Suprapubic skin (tissue), 4 donors: ENCODE measurements around the gene CACNA1A. TPM values are rescaled to one million over a fixed set of nuclear protein-coding genes. Genes with fewer than 3 reads are reported as not detected.
"Not testable (repeated sequence)": the region's sequence is repeated elsewhere in the genome, so short reads cannot be mapped to it uniquely, and the experiment has no call there.

Source experiments
- DNase-seq, 2 donors: peaks; one replicate each; pipeline ENCODE4 v3.0.0-alpha.2; 2019; ENCODE audit warnings: low spot score in 2 of 2
- H3K27ac ChIP-seq: fragments of 200-600 bp; sonication (generic); one replicate; pipeline ENCODE4 v1.5.1; 2019
- H3K27me3 ChIP-seq: fragments of 200-600 bp; sonication (generic); one replicate; pipeline ENCODE4 v1.5.1; 2019
- H3K36me3 ChIP-seq: fragments of 200-600 bp; sonication (generic); one replicate; pipeline ENCODE4 v1.5.1; 2019
- H3K4me1 ChIP-seq: fragments of 200-600 bp; sonication (generic); one replicate; pipeline ENCODE4 v1.5.1; 2019
- H3K4me3 ChIP-seq: fragments of 200-600 bp; sonication (generic); one replicate; pipeline ENCODE4 v1.5.1; 2019; ENCODE audit warnings: mild to moderate bottlenecking
- H3K9me3 ChIP-seq: fragments of 200-600 bp; sonication (generic); one replicate; pipeline ENCODE4 v1.5.1; 2019
- EP300 ChIP-seq: sonication (generic); formaldehyde crosslinking; IDR thresholded peaks from one replicate; pipeline ENCODE4 v1.6.1; 2017; ENCODE audit warnings: antibody characterized with exemption
- POLR2A ChIP-seq, 2 donors: fragments of 450-650 bp; IDR thresholded peaks; one replicate each; pipeline ENCODE4 v1.6.1; 2017; ENCODE audit warnings: antibody characterized with exemption in 2 of 2, mild to moderate bottlenecking in 2 of 2, moderate library complexity in 2 of 2
- POLR2AphosphoS5 ChIP-seq, 3 donors: sonication (generic); formaldehyde crosslinking; IDR thresholded peaks; one replicate each; pipeline ENCODE4 v1.6.1; 2017; ENCODE audit warnings: antibody characterized with exemption in 3 of 3
- WGBS: methylation state at CpG from one replicate; pipeline ENCODE4 v1.1.5; 2018; 5-methylcytosine and 5-hydroxymethylcytosine counted together
- total RNA-seq, 4 donors: library from RNA; depleted of rRNA; stranded (reverse); fragments of >200 nt; gene quantifications; one replicate each; pipeline ENCODE4 v1.1.0, GENCODE V29; 2016
- TF ChIP-seq, protein P1 (sequence below), 2 donors: fragments of 200-600 bp in 1 of 2; fragments of 450-650 bp in 1 of 2; sonication (generic) in 1 of 2; IDR thresholded peaks; one replicate each; pipeline ENCODE4 v1.5.1; 2016 to 2019; ENCODE audit warnings: antibody characterized with exemption in 2 of 2, mild to moderate bottlenecking in 1 of 2, moderate library complexity in 1 of 2

CACNA1A gene
- total RNA-seq, 4 donors from 2014 or later: 0.26 to 0.42 (median 0.35) TPM

DNA sequence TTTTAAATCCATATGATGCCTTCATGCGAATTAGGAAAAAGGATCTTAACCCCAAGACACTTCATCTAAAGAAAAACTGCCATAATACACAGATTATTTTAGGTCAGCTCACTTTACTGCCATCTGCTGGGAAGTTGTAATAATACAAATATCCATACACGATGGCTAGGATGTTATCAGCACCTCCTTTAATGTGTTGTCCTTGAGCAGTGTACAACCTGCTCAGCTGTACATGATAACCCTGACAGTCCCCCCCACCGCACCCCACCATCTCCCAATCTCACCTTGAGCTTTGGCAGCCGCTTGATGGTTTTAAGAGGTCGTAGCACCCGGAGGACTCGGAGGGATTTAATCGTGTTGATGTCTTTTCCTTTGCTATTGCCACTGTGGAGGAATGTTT, 243.8 kb downstream of the CACNA1A start:
- Histone ChIP-seq H3K27ac (no peak overlapping the region), H3K36me3 (no peaks in the 10 kb centered on the region), H3K9me3 (no peaks in the 10 kb centered on the region), H3K4me1 (peaks cover 21% of the 10 kb centered on the region), H3K4me3 (no peak overlapping the region), H3K27me3 (no peaks in the 10 kb centered on the region)
- TF ChIP-seq, protein P1, sequence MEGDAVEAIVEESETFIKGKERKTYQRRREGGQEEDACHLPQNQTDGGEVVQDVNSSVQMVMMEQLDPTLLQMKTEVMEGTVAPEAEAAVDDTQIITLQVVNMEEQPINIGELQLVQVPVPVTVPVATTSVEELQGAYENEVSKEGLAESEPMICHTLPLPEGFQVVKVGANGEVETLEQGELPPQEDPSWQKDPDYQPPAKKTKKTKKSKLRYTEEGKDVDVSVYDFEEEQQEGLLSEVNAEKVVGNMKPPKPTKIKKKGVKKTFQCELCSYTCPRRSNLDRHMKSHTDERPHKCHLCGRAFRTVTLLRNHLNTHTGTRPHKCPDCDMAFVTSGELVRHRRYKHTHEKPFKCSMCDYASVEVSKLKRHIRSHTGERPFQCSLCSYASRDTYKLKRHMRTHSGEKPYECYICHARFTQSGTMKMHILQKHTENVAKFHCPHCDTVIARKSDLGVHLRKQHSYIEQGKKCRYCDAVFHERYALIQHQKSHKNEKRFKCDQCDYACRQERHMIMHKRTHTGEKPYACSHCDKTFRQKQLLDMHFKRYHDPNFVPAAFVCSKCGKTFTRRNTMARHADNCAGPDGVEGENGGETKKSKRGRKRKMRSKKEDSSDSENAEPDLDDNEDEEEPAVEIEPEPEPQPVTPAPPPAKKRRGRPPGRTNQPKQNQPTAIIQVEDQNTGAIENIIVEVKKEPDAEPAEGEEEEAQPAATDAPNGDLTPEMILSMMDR (IDR thresholded peaks at IDR 0.05): peak; percentile 44
- TF ChIP-seq POLR2AphosphoS5 (IDR thresholded peaks at IDR 0.05): no peak
- peak in 1 of 2 donors; percentile 54 for DNase-seq
- 59% methylated on average over 8 of the region's 8 CpGs for WGBS

DNA sequence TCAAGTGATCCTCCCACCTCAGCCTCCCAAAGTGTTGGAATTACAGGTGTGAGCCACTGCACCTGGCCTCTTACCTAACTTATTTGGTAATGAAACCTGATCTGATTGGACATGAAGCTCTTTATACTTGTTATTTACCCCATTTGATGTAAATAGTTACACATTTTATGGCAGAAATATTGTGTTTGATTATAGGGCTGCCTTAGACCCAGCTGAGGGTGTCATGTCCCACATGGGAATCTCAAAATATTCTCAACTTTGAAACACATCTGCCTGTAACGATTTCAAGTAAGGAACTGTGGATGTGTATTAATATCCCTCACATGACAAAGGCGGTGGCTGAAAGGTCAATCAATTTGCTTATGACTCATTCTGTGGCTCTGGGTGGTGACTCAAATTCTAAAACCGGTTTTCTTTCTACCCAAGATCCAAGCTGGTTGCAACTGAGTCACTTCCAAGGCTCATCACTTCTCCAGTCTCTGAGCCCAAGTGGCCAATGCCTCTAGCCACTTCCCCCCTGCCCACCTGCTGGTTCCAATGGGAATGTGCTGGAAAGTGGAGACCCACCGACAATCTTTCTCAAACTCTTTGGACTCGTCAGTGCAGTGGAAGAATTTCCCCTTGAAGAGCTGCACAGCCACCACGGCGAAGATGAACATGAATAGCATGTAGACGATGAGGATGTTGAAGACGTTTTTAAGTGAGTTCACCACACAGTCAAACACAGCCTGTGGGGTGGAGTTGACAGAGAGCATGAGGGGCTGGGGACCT, 245.2 kb downstream of the CACNA1A start:
- no peak for DNase-seq
- Histone ChIP-seq H3K27ac (peak overlapping the region; percentile 49), H3K9me3 (no peaks in the 10 kb centered on the region), H3K4me1 (peaks cover 21% of the 10 kb centered on the region), H3K4me3 (no peak overlapping the region), H3K36me3 (no peaks in the 10 kb centered on the region), H3K27me3 (peaks cover 5% of the 10 kb centered on the region)
- TF ChIP-seq, protein P1 (IDR thresholded peaks at IDR 0.05): no peak
- TF ChIP-seq POLR2A (IDR thresholded peaks at IDR 0.05) (no peak), EP300 (no peak), POLR2AphosphoS5 (IDR thresholded peaks at IDR 0.05) (no peak)
- 62% methylated on average over 9 of the region's 9 CpGs for WGBS

DNA sequence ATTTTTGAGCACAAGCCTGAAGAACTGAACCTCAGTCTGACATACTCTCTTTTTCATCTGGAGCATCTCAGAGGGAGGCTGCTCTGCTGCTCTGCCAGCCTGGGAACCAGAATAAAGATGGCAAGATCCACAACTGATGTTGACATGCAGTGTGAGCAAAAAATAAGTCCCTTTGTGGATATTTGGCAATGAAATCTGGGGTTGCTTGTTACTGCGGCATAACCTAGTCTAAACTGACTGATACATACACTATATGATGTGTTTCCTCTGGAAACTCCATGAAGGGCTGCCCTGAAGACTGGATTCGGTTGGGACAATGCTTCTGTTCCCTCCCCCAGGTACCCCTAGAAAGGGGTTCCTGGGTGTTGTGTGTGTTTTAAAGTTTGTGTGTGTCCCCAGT, 249.4 kb downstream of the CACNA1A start:
- 86% methylated on average over 2 of the region's 2 CpGs for WGBS
- Histone ChIP-seq H3K4me1 (peaks cover 17% of the 10 kb centered on the region), H3K27ac (no peak overlapping the region), H3K4me3 (no peak overlapping the region), H3K9me3 (no peaks in the 10 kb centered on the region), H3K36me3 (no peaks in the 10 kb centered on the region), H3K27me3 (peaks cover 14% of the 10 kb centered on the region)
- no peak for DNase-seq
- TF ChIP-seq EP300 (no peak), POLR2A (IDR thresholded peaks at IDR 0.05) (no peak), POLR2AphosphoS5 (IDR thresholded peaks at IDR 0.05) (no peak)
- TF ChIP-seq, protein P1 (IDR thresholded peaks at IDR 0.05): no peak

DNA sequence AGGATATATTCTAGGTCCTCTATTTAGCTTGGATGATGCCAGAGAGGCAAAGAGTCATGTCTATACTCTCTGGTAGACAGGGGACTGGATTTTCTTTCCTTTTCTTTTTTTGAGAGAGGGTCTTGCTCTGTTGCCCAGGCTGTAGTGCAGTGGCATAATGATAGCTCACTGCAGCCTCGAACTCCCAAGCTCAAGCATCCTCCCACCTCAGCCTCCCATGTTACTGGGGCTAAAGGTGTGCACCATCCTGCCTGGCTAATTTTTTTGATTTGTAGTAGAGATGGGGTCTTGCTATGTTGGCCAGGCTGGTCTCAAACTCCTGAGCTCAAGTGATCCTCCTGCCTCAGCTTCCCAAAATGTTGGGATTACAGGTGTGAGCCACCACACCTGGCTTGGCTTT, 249.9 kb downstream of the CACNA1A start:
- 78% methylated on average over 1 of the region's 1 CpG for WGBS
- H3K36me3 ChIP-seq, H3K9me3 ChIP-seq, H3K4me3 ChIP-seq, H3K27ac ChIP-seq, DNase-seq: not testable (repeated sequence)
- Histone ChIP-seq H3K27me3 (peaks cover 14% of the 10 kb centered on the region), H3K4me1 (peaks cover 11% of the 10 kb centered on the region)

DNA sequence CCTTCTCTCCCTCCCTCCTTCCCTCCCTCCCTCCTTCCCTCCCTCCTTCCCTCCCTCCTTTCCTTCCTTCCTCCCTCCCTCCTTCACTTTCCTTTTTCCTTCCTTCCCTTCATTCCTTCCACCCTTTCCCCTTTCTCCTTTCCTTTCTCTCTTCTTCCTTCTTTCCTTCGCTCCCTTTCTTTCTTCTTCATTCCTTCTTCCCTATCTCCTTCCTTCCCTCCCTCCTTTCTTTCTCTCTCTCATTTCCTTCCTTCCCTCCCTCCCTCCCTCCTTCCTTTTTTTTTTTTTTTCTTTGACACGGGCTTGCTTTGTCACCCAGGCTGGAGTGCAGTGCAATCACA, 250.6 kb downstream of the CACNA1A start:
- H3K27ac ChIP-seq: no peak overlapping the region
- H3K27me3 ChIP-seq: peaks cover 14% of the 10 kb centered on the region
- DNase-seq: no peak
- peaks cover 4% of the 10 kb centered on the region for H3K4me1 ChIP-seq
- H3K36me3 ChIP-seq: no peaks in the 10 kb centered on the region
- TF ChIP-seq EP300 (no peak), POLR2A (IDR thresholded peaks at IDR 0.05) (no peak), POLR2AphosphoS5 (IDR thresholded peaks at IDR 0.05) (no peak)
- TF ChIP-seq, protein P1 (IDR thresholded peaks at IDR 0.05): no peak
- no peak overlapping the region for H3K4me3 ChIP-seq
- H3K9me3 ChIP-seq: no peaks in the 10 kb centered on the region
- WGBS: 59% methylated on average over 2 of the region's 2 CpGs
